Measurements from ENCODE around the gene DAPK2.
A peak's percentile ranks its signal among the peaks of the same experiment; 100 is the strongest.

The DAPK2 gene

GRCh38 chr15:64016257-64016656 is 30.0 kb downstream of the DAPK2 start:
- no peak overlapping the region for H3K4me3 ChIP-seq (ENCODE audit: control insufficient read depth, low read depth, low read length)
- DNase-seq (ENCODE audit: low read depth) = no peak
- no peak for TF ChIP-seq CTCF (IDR thresholded peaks at IDR 0.05; ENCODE audit: control insufficient read depth, insufficient read depth, low read depth, low read length, missing control alignments)

DNA sequence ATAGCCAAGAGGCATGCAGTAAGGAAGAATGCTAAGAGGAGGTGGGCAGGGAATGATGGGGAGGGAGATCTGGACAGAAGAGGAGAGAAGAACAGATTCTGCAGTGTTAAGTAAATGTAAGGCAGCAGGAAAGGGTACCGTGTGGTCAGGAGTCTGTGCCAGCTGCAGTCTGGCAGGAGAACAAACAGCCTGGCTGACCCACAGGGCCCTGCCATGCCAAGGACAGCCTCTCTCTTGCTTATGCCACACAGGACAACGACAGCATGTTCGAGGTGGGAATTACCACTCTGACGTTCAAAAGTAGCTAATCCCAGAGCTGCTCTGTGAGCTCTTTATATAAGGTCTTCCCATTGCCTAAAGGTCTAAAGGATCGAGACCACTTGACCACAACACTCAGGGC is 31.3 kb downstream of the DAPK2 start:
- H3K4me3 ChIP-seq (ENCODE audit: control insufficient read depth, low read depth, low read length) = no peak overlapping the region
- no peak for DNase-seq (ENCODE audit: low read depth)
- no peak for TF ChIP-seq CTCF (IDR thresholded peaks at IDR 0.05; ENCODE audit: control insufficient read depth, insufficient read depth, low read depth, low read length, missing control alignments)

GRCh38 chr15:64013179-64014062 is 32.9 kb downstream of the DAPK2 start:
- H3K4me3 ChIP-seq (ENCODE audit: control insufficient read depth, low read depth, low read length) = no peak overlapping the region
- no peak for DNase-seq (ENCODE audit: low read depth)
- no peak for TF ChIP-seq CTCF (IDR thresholded peaks at IDR 0.05; ENCODE audit: control insufficient read depth, insufficient read depth, low read depth, low read length, missing control alignments)

DNA sequence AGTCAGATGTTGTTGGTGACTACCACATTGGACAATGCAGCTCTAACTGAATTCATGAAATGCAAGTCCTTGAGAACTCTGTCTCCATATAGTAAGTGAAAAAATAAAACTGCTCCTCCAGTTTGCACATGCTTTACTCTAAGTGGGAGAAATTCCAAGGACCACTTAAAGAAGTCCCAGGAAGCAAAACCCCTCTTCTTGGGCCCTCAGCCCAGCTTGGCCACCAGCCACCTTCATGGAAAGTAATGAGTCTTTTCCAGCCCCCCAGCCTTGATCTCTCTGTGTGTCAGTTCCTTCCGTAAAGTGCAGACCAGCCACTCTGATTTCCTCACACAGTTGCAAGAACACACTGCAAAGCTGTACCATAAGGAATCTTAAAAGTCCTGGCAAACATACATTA is 34.5 kb downstream of the DAPK2 start:
- H3K4me3 ChIP-seq (ENCODE audit: control insufficient read depth, low read depth, low read length) = no peak overlapping the region
- no peak for DNase-seq (ENCODE audit: low read depth)
- no peak for TF ChIP-seq CTCF (IDR thresholded peaks at IDR 0.05; ENCODE audit: control insufficient read depth, insufficient read depth, low read depth, low read length, missing control alignments)

DNA sequence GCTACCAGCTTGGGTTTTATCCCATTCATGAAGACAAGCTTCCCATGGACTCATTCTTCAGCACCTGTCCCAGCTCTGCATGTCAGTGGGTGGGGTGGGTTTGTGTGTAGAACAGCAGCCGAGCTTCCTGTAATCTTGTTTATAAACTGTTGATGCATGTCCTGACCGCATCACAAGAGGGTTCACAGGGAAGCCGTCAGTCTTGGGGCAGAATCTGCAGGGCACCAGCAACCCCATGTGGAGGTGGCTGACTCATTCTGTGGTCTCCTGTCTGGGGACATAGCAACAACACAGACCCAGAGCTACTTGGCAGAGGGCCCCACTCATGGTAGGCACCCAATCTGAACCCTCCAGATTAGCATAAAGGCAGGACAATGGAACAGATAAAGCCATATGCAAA is 35.6 kb downstream of the DAPK2 start:
- H3K4me3 ChIP-seq (ENCODE audit: control insufficient read depth, low read depth, low read length) = no peak overlapping the region
- no peak for TF ChIP-seq CTCF (IDR thresholded peaks at IDR 0.05; ENCODE audit: control insufficient read depth, insufficient read depth, low read depth, low read length, missing control alignments)
- DNase-seq (ENCODE audit: low read depth) = peak; percentile 62

GRCh38 chr15:64009798-64010261 is 36.5 kb downstream of the DAPK2 start:
- DNase-seq (ENCODE audit: low read depth) = no peak
- TF ChIP-seq CTCF (IDR thresholded peaks at IDR 0.05; ENCODE audit: control insufficient read depth, insufficient read depth, low read depth, low read length, missing control alignments) = no peak
- H3K4me3 ChIP-seq (ENCODE audit: control insufficient read depth, low read depth, low read length) = no peak overlapping the region

Measured in AG09309 (cell line).